ENCODE data around the gene TCEA2.

Gene TCEA2

GRCh38 chr20:64067733-64068307 is 4.8 kb downstream of the TCEA2 start:
- no peak for DNase-seq

GRCh38 chr20:64068386-64069208 is 5.6 kb downstream of the TCEA2 start:
- no peak for DNase-seq

GRCh38 chr20:64069209-64069613 is 6.2 kb downstream of the TCEA2 start:
- no peak for DNase-seq

GRCh38 chr20:64069614-64070243 is 6.7 kb downstream of the TCEA2 start:
- DNase-seq = no peak

GRCh38 chr20:64070244-64070993 is 7.4 kb downstream of the TCEA2 start:
- no peak for DNase-seq

- DNase-seq = no peak
These were observed 8.6 kb downstream of the TCEA2 start for GRCh38 chr20:64071341-64072332.

GRCh38 chr20:64072498-64073063 is 9.6 kb downstream of the TCEA2 start:
- no peak for DNase-seq

- DNase-seq = no peak
These were observed 10.6 kb downstream of the TCEA2 start for GRCh38 chr20:64073476-64074183.

- DNase-seq = no peak
These were observed 11.3 kb downstream of the TCEA2 start for GRCh38 chr20:64074184-64074789.

- DNase-seq = no peak
These were observed 12.0 kb downstream of the TCEA2 start for GRCh38 chr20:64074963-64075362.

GRCh38 chr20:64075556-64075955 is 12.6 kb downstream of the TCEA2 start:
- DNase-seq = no peak

- DNase-seq = no peak
These were observed 13.3 kb downstream of the TCEA2 start for GRCh38 chr20:64076061-64076997.

GRCh38 chr20:64077094-64077493 is 14.1 kb downstream of the TCEA2 start:
- peak; percentile 53 for DNase-seq

- DNase-seq = no peak
These were observed 14.5 kb downstream of the TCEA2 start for GRCh38 chr20:64077541-64077875.

- DNase-seq = peak; percentile 66
These were observed 15.0 kb downstream of the TCEA2 start for GRCh38 chr20:64077876-64078551.

- no peak for DNase-seq
These were observed 15.9 kb downstream of the TCEA2 start for GRCh38 chr20:64078934-64079272.

- DNase-seq = peak; percentile 86
These were observed 16.4 kb downstream of the TCEA2 start, which contains the start of gene RGS19 for GRCh38 chr20:64079273-64080012. RGS19 (minus strand) TSS chr20:64079518; CDS start chr20:64076886, 2,632 bp downstream.

Measured in CD4-positive, alpha-beta T cell treated with Interferon gamma for 1 hour (primary cell).